Fibroblast of lung (primary cell): ENCODE results near the gene CACUL1. TPM values are rescaled to one million over a fixed set of nuclear protein-coding genes. Genes with fewer than 3 reads are reported as not detected.
"Not testable (repeated sequence)": the region's sequence is repeated elsewhere in the genome, so short reads cannot be mapped to it uniquely, and the experiment has no call there.

Experiments
- DNase-seq, 2 donors: peaks; one replicate each; pipeline versions ENCODE4 v3.0.0 to v3.0.0-alpha.2; 2010; ENCODE audit warnings: low read depth in 2 of 2
- H2AFZ ChIP-seq: 2 replicates; pipeline ENCODE4 v1.5.1; 2012; ENCODE audit warnings: low read length, control low read depth, inconsistent platforms
- H3K27ac ChIP-seq: 2 replicates; pipeline ENCODE4 v1.5.1; 2011; ENCODE audit warnings: low read length, control low read depth; ENCODE audit not compliant: insufficient read depth
- H3K27me3 ChIP-seq: 2 replicates; pipeline ENCODE4 v1.5.1; 2011; ENCODE audit warnings: mild to moderate bottlenecking, low read length; ENCODE audit not compliant: control insufficient read depth, insufficient read depth
- H3K36me3 ChIP-seq: 2 replicates; pipeline ENCODE4 v1.5.1; 2011; ENCODE audit warnings: low read length; ENCODE audit not compliant: control insufficient read depth, insufficient read depth
- H3K4me1 ChIP-seq: 2 replicates; pipeline ENCODE4 v1.5.1; 2011; ENCODE audit warnings: low read length; ENCODE audit not compliant: control insufficient read depth, insufficient read depth; ENCODE audit errors: extremely low read depth
- H3K4me2 ChIP-seq: 2 replicates; pipeline ENCODE4 v1.5.1; 2011; ENCODE audit warnings: low read length, control low read depth; ENCODE audit not compliant: insufficient read depth; ENCODE audit errors: extremely low read depth
- H3K4me3 ChIP-seq, 4 experiments: fragments of 200-600 bp in 1 of 4; sonication (generic) in 1 of 4; replicated peaks in 1 of 4; 2 replicates each; pipeline ENCODE4 v1.5.1; 2011 to 2016; ENCODE audit warnings: low read length in 4 of 4, low read depth in 3 of 4, mild to moderate bottlenecking in 3 of 4, control low read depth in 2 of 4, inconsistent platforms in 1 of 4, mixed read lengths in 1 of 4; ENCODE audit not compliant: insufficient read depth in 1 of 4; ENCODE audit errors: control extremely low read depth in 1 of 4
- H3K79me2 ChIP-seq: 2 replicates; pipeline ENCODE4 v1.5.1; 2012; ENCODE audit warnings: mild to moderate bottlenecking, low read length, inconsistent platforms; ENCODE audit not compliant: control insufficient read depth, insufficient read depth
- H3K9ac ChIP-seq: 2 replicates; pipeline ENCODE4 v1.5.1; 2011; ENCODE audit warnings: mild to moderate bottlenecking, low read length, control low read depth; ENCODE audit not compliant: insufficient read depth
- H3K9me3 ChIP-seq: 2 replicates; pipeline ENCODE4 v1.5.1; 2012; ENCODE audit warnings: low read depth, low read length; ENCODE audit not compliant: control insufficient read depth, insufficient read depth
- H4K20me1 ChIP-seq: 2 replicates; pipeline ENCODE4 v1.5.1; 2011; ENCODE audit warnings: low read length; ENCODE audit not compliant: control insufficient read depth, insufficient read depth; ENCODE audit errors: extremely low read depth
- EZH2 ChIP-seq: IDR thresholded peaks from 2 replicates; pipeline ENCODE4 v1.5.1; 2012; ENCODE audit warnings: low read length, control low read depth, mild to moderate bottlenecking; ENCODE audit errors: missing control alignments
- polyA plus RNA-seq, 2 donors: library from polyadenylated mRNA; depleted of rRNA in 1 of 2; stranded (reverse) in 1 of 2; unstranded in 1 of 2; fragments of >200 nt; gene quantifications; 2 replicates each; pipeline ENCODE4 v1.2.1, GENCODE V29; 2011 to 2012; ENCODE audit warnings: missing spikeins in 1 of 2
- total RNA-seq: library from RNA; depleted of rRNA; stranded (reverse); fragments of >200 nt; gene quantifications from 2 replicates; pipeline ENCODE4 v1.2.1, GENCODE V29; 2014
- TF ChIP-seq, protein P1 (sequence below), 2 donors: IDR thresholded peaks in 1 of 2; conservative IDR thresholded peaks in 1 of 2; 1 replicate in 1 of 2; 2 replicates in 1 of 2; pipeline ENCODE4 v1.5.1; 2011 to 2012; ENCODE audit warnings: low read length in 2 of 2, control low read depth in 1 of 2, inconsistent platforms in 1 of 2, low read depth in 1 of 2, mild to moderate bottlenecking in 1 of 2

CACUL1 gene
- total and polyA plus RNA-seq, 2 donors (not counting 1 experiment from before 2014, with no cell fraction given) = 15.7 to 25.3 TPM

DNA sequence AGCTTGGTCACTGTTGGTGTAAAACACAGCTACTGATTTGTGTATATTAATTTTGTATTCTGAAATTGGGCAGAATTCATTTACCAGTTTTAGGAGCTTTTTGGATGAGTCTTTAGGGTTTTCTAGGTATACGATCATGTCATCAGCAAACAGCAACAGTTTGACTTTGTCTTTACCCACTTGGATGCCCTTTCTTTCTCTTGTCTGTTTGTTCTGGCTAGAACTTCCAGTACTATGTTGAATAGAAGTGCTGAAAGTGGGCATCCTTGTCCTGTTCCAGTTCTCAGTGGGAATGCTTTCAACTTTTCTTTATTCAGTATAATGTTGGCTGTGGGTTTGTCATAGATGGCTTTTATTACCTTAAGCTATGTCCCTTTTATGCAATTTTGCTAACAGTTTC lies 109.5 kb downstream of the CACUL1 start:
- not testable (repeated sequence) for H3K27ac ChIP-seq, DNase-seq, H2AFZ ChIP-seq, H3K27me3 ChIP-seq, H3K9me3 ChIP-seq, H3K4me2 ChIP-seq, H3K79me2 ChIP-seq, H3K36me3 ChIP-seq, H3K9ac ChIP-seq, H4K20me1 ChIP-seq, H3K4me3 ChIP-seq, H3K4me1 ChIP-seq

DNA sequence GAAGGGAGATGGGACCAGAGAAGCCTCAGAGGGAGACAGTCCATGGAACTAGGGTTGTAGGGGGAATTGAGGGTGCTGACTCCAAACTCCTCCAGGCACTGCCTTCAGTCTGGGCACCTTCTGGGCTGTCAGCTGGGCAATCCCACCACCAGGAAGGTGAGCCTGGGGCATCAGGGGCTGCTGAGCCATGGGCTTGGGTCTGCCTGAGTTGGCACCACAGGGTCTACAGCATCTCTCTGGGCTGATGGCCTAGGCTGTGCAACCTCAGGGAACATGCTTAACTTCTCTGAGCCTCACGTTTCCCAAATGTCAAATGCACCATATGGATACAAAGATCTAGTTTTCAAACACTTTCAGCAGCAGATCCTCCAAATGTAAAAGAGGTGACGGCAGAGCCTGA lies 112.5 kb downstream of the CACUL1 start:
- Histone ChIP-seq H3K9me3 (no peaks in the 10 kb centered on the region), H2AFZ (no peak overlapping the region), H3K79me2 (no peaks in the 10 kb centered on the region), H3K27me3 (peaks cover 3% of the 10 kb centered on the region), H3K27ac (no peak overlapping the region), H3K36me3 (no peaks in the 10 kb centered on the region), H3K4me3 (no peak overlapping the region), H3K9ac (no peak overlapping the region), H3K4me2 (no peak overlapping the region), H4K20me1 (no peaks in the 10 kb centered on the region), H3K4me1 (no peaks in the 10 kb centered on the region)
- no peak for DNase-seq
- TF ChIP-seq, protein P1, sequence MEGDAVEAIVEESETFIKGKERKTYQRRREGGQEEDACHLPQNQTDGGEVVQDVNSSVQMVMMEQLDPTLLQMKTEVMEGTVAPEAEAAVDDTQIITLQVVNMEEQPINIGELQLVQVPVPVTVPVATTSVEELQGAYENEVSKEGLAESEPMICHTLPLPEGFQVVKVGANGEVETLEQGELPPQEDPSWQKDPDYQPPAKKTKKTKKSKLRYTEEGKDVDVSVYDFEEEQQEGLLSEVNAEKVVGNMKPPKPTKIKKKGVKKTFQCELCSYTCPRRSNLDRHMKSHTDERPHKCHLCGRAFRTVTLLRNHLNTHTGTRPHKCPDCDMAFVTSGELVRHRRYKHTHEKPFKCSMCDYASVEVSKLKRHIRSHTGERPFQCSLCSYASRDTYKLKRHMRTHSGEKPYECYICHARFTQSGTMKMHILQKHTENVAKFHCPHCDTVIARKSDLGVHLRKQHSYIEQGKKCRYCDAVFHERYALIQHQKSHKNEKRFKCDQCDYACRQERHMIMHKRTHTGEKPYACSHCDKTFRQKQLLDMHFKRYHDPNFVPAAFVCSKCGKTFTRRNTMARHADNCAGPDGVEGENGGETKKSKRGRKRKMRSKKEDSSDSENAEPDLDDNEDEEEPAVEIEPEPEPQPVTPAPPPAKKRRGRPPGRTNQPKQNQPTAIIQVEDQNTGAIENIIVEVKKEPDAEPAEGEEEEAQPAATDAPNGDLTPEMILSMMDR (conservative IDR thresholded peaks at IDR 0.05 in 1 of 2, IDR thresholded peaks at IDR 0.05 in 1 of 2; ENCODE audit: low read depth in 1 of 2, low read length in 2 of 2) = no peak
- no peak for TF ChIP-seq EZH2

DNA sequence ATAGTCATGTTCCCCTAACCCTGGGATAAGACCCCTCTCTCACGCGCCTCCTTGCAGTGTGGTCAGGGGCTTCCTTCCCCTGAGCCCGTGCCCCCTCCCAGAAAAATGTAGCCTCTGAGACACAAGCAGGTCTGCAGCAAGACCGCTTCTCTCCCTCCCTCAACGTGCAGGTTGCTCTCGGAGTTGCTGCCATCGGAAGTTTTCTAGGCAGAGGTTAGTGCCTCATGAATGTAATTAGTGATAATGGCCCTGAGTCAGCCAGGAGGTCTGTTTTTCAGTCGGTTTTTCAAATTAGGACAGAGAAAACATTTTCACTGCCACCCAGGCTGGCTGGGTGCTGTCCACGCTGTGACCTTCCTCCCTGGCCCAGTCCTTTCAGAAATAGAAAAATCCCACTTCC lies 116.1 kb downstream of the CACUL1 start:
- TF ChIP-seq, protein P1 (conservative IDR thresholded peaks at IDR 0.05 in 1 of 2, IDR thresholded peaks at IDR 0.05 in 1 of 2; ENCODE audit: low read depth in 1 of 2, low read length in 2 of 2) = no peak
- TF ChIP-seq EZH2 = no peak
- no peak for DNase-seq
- Histone ChIP-seq H3K27me3 (peaks cover 3% of the 10 kb centered on the region), H2AFZ (no peak overlapping the region), H3K9me3 (no peaks in the 10 kb centered on the region), H3K27ac (no peak overlapping the region), H3K4me2 (no peak overlapping the region), H3K4me3 (no peak overlapping the region), H3K4me1 (no peaks in the 10 kb centered on the region), H3K36me3 (no peaks in the 10 kb centered on the region), H3K79me2 (no peaks in the 10 kb centered on the region), H4K20me1 (no peaks in the 10 kb centered on the region), H3K9ac (no peak overlapping the region)
